Stomach (tissue), 9 donors: ENCODE data around the gene TBC1D10A. TPM values are rescaled to one million over a fixed set of nuclear protein-coding genes. Genes with fewer than 3 reads are reported as not detected.

Experiments
- DNase-seq, 2 donors: peaks; one replicate each; pipeline versions ENCODE4 v3.0.0 to v3.0.0-alpha.2; 2013 to 2019
- H3K27ac ChIP-seq, 5 donors: fragments of 200-600 bp in 4 of 5; sonication (generic) in 4 of 5; one replicate each; pipeline ENCODE4 v1.5.1; 2013 to 2019; ENCODE audit warnings: mild to moderate bottlenecking in 1 of 5, moderate library complexity in 1 of 5
- H3K27me3 ChIP-seq, 3 donors: fragments of 200-600 bp; sonication (generic); one replicate each; pipeline ENCODE4 v1.5.1; 2017 to 2019; ENCODE audit warnings: mixed run types in 1 of 3
- H3K36me3 ChIP-seq, 4 donors: fragments of 200-600 bp; sonication (generic); 1 replicate in 3 of 4; 2 replicates in 1 of 4; pipeline ENCODE4 v1.5.1; 2016 to 2019
- H3K4me1 ChIP-seq, 4 donors: fragments of 200-600 bp; sonication (generic); one replicate each; pipeline ENCODE4 v1.5.1; 2016 to 2019
- H3K4me3 ChIP-seq, 4 donors: fragments of 200-600 bp; sonication (generic) in 3 of 4; one replicate each; pipeline ENCODE4 v1.5.1; 2016 to 2019; ENCODE audit warnings: mild to moderate bottlenecking in 1 of 4
- H3K9me3 ChIP-seq, 4 donors: fragments of 200-600 bp; sonication (generic); one replicate each; pipeline ENCODE4 v1.5.1; 2016 to 2019
- CTCF ChIP-seq, 7 experiments: fragments of 450-650 bp in 4 of 7; fragments of 200-600 bp in 3 of 7; sonication (generic) in 3 of 7; IDR thresholded peaks; one replicate each; pipeline ENCODE4 v1.5.1; 2016 to 2019; ENCODE audit warnings: antibody characterized with exemption in 7 of 7, control low read depth in 2 of 7, mild to moderate bottlenecking in 1 of 7
- EP300 ChIP-seq: sonication (generic); formaldehyde crosslinking; IDR thresholded peaks from one replicate; pipeline ENCODE4 v1.6.1; 2017; ENCODE audit warnings: antibody characterized with exemption
- POLR2A ChIP-seq, 4 donors: fragments of 450-650 bp; IDR thresholded peaks; one replicate each; pipeline ENCODE4 v1.6.1; 2016; ENCODE audit warnings: antibody characterized with exemption in 4 of 4, control low read depth in 2 of 4, mild to moderate bottlenecking in 1 of 4, moderate library complexity in 1 of 4
- POLR2AphosphoS5 ChIP-seq, 3 donors: sonication (generic); formaldehyde crosslinking; IDR thresholded peaks; one replicate each; pipeline ENCODE4 v1.6.1; 2016; ENCODE audit warnings: antibody characterized with exemption in 3 of 3
- WGBS, 5 donors: extraction: QIAGEN DNeasy Blood & Tissue Kit in 3 of 5; methylation state at CpG; one replicate each; pipeline versions ENCODE4 v1.1.5 to v1.1.7; 2013 to 2018; 5-methylcytosine and 5-hydroxymethylcytosine counted together
- intact Hi-C: fragments of 100-400 bp; cut with DNase I; formaldehyde crosslinking; loops from one replicate; pipeline ENCODE4 v1.15.1; 2023; ENCODE audit warnings: low total_unique reads
- polyA plus RNA-seq, 3 donors: library from polyadenylated mRNA; stranded (reverse); fragments of 200-250 nt; gene quantifications; one replicate each; pipeline ENCODE4 v1.2.3, GENCODE V29; 2013
- total RNA-seq, 5 donors: library from RNA; depleted of rRNA; stranded (reverse); fragments of >200 nt; gene quantifications; one replicate each; pipeline versions ENCODE4 v1.1.0 to v1.2.3, GENCODE V29; 2014 to 2016
- donor health status: healthy with polysubstance abuse.
- donor health status: Bipolar disorder and iron deficiency.
- donor health status: healthy.

The TBC1D10A gene
- total and polyA plus RNA-seq, 8 donors = 2.2 to 24.5 (median 18.0) TPM

GRCh38 chr22:30245181-30245984 lies 81.4 kb downstream of the TBC1D10A start:
- Histone ChIP-seq H3K4me1 (peaks cover 7 to 51% (median 34%) of the 10 kb centered on the region in 4 donors), H3K27me3 (peaks cover 0 to 58% (median 15%) of the 10 kb centered on the region in 3 donors), H3K4me3 (peak overlapping the region; percentile 46 to 62 (median 51)), H3K9me3 (no peaks in the 10 kb centered on the region), H3K27ac (peak overlapping the region in 4 of 5 donors; percentile 50 to 78 (median 63)), H3K36me3 (no peaks in the 10 kb centered on the region)
- peak in 1 of 2 donors; percentile 60 for DNase-seq
- TF ChIP-seq POLR2A (IDR thresholded peaks at IDR 0.05) (no peak), EP300 (no peak), CTCF (IDR thresholded peaks at IDR 0.05) (no peak), POLR2AphosphoS5 (IDR thresholded peaks at IDR 0.05) (no peak)
- intact Hi-C loops = no loop called here
- WGBS, 5 donors = 44 to 52% (median 49%) methylated on average over 14 to 15 of the region's 15 CpGs

- Histone ChIP-seq H3K27me3 (peaks cover 0 to 57% (median 15%) of the 10 kb centered on the region in 3 donors), H3K4me1 (peaks cover 5 to 45% (median 33%) of the 10 kb centered on the region in 4 donors), H3K4me3 (no peak overlapping the region), H3K36me3 (no peaks in the 10 kb centered on the region), H3K9me3 (no peaks in the 10 kb centered on the region), H3K27ac (peak overlapping the region in 1 of 5 donors; percentile 71)
- DNase-seq = no peak
- intact Hi-C loops = no loop called here
- WGBS, 5 donors = 93 to 99% (median 97%) methylated on average over 5 of the region's 5 CpGs
- TF ChIP-seq POLR2A (IDR thresholded peaks at IDR 0.05) = no peak
- TF ChIP-seq POLR2AphosphoS5 (IDR thresholded peaks at IDR 0.05) = no peak
- TF ChIP-seq CTCF (IDR thresholded peaks at IDR 0.05) = no peak
Measured at GRCh38 chr22:30244641-30245040, 82.1 kb downstream of the TBC1D10A start.

- Histone ChIP-seq H3K4me3 (no peak overlapping the region), H3K4me1 (peaks cover 3 to 39% (median 29%) of the 10 kb centered on the region in 4 donors), H3K27me3 (peaks cover 0 to 51% (median 15%) of the 10 kb centered on the region in 3 donors), H3K36me3 (no peaks in the 10 kb centered on the region), H3K9me3 (no peaks in the 10 kb centered on the region), H3K27ac (no peak overlapping the region)
- intact Hi-C loops = no loop called here
- no peak for DNase-seq
- TF ChIP-seq POLR2A (IDR thresholded peaks at IDR 0.05) (no peak), EP300 (no peak), CTCF (IDR thresholded peaks at IDR 0.05) (no peak), POLR2AphosphoS5 (IDR thresholded peaks at IDR 0.05) (no peak)
- 89 to 93% (median 93%) methylated on average over 10 of the region's 10 CpGs for WGBS, 5 donors
Measured at GRCh38 chr22:30244066-30244465, 82.7 kb downstream of the TBC1D10A start.

GRCh38 chr22:30243661-30244060 lies 83.1 kb downstream of the TBC1D10A start:
- H3K27me3 ChIP-seq = peaks cover 0 to 47% (median 15%) of the 10 kb centered on the region in 3 donors
- intact Hi-C loops = no loop called here
- no peak for DNase-seq

More at GRCh38 chr22:30243661-30244060, 83.1 kb downstream of the TBC1D10A start:
- Histone ChIP-seq H3K4me1 (peaks cover 0 to 35% (median 25%) of the 10 kb centered on the region in 4 donors), H3K9me3 (no peaks in the 10 kb centered on the region), H3K4me3 (no peak overlapping the region), H3K36me3 (no peaks in the 10 kb centered on the region), H3K27ac (no peak overlapping the region)
- TF ChIP-seq EP300 = no peak
- no peak for TF ChIP-seq CTCF (IDR thresholded peaks at IDR 0.05)
- no peak for TF ChIP-seq POLR2AphosphoS5 (IDR thresholded peaks at IDR 0.05)
- no peak for TF ChIP-seq POLR2A (IDR thresholded peaks at IDR 0.05)
- WGBS, 5 donors = 89 to 96% (median 92%) methylated on average over 6 to 22 of the region's 22 CpGs

Other genes with a start within 250 kb of the TBC1D10A start
- gene HORMAD2, start 246.5 kb downstream of the TBC1D10A start, total RNA-seq = not detected
- not detected for gene HORMAD2, start 246.5 kb downstream of the TBC1D10A start, polyA plus RNA-seq
- gene LIF, start 80.2 kb downstream of the TBC1D10A start, total RNA-seq = 1 to 10 TPM in 3 of 5 donors, not detected in 2; 2.0 to 2.4 (median 2.3) TPM
- gene LIF, start 80.2 kb downstream of the TBC1D10A start, polyA plus RNA-seq = 1 to 10 TPM in 2 of 3 donors, under 1 TPM in 1; 0.35 to 5.0 (median 1.4) TPM
- 1 to 10 TPM in 1 of 5 donors, not detected in 4; 1.3 TPM for gene OSM, start 60.1 kb downstream of the TBC1D10A start, total RNA-seq
- 10 to 100 TPM in 1 of 3 donors, 1 to 10 TPM in 1, under 1 TPM in 1; 0.33 to 22.7 (median 1.1) TPM for gene OSM, start 60.1 kb downstream of the TBC1D10A start, polyA plus RNA-seq
- 10 to 100 TPM in 1 of 5 donors, 1 to 10 TPM in 4; 1.2 to 57.8 (median 3.7) TPM for gene CASTOR1, start 37.4 kb downstream of the TBC1D10A start, total RNA-seq
- gene CASTOR1, start 37.4 kb downstream of the TBC1D10A start, polyA plus RNA-seq = 10 to 100 TPM in 1 of 3 donors, 1 to 10 TPM in 2; 6.6 to 17.0 (median 7.3) TPM
- gene SF3A1, start 30.0 kb upstream of the TBC1D10A start, total RNA-seq = 100 to 1,000 TPM in 1 of 5 donors, 10 to 100 TPM in 4; 30.3 to 316 (median 38.8) TPM
- gene SF3A1, start 30.0 kb upstream of the TBC1D10A start, polyA plus RNA-seq = 10 to 100 TPM; 13.6 to 15.6 (median 15.0) TPM
- 1 to 10 TPM in 3 of 5 donors, under 1 TPM in 1, not detected in 1; 0.73 to 9.0 (median 3.0) TPM for gene CCDC157, start 30.1 kb upstream of the TBC1D10A start, total RNA-seq
- gene CCDC157, start 30.1 kb upstream of the TBC1D10A start, polyA plus RNA-seq = 1 to 10 TPM; 1.7 to 3.7 (median 1.9) TPM
- 10 to 100 TPM in 3 of 5 donors, 1 to 10 TPM in 2; 3.6 to 29.4 (median 15.6) TPM for gene RNF215, start 60.5 kb upstream of the TBC1D10A start, total RNA-seq
- 1 to 10 TPM; 4.1 to 8.4 (median 4.3) TPM for gene RNF215, start 60.5 kb upstream of the TBC1D10A start, polyA plus RNA-seq
- gene SEC14L2, start 70.1 kb upstream of the TBC1D10A start, total RNA-seq = 10 to 100 TPM in 2 of 5 donors, 1 to 10 TPM in 1, not detected in 2; 4.1 to 19.4 (median 17.1) TPM
- 10 to 100 TPM in 1 of 3 donors, 1 to 10 TPM in 2; 9.9 to 10.3 (median 10.0) TPM for gene SEC14L2, start 70.1 kb upstream of the TBC1D10A start, polyA plus RNA-seq
- 10 to 100 TPM in 2 of 5 donors, 1 to 10 TPM in 2, not detected in 1; 1.8 to 14.8 (median 10.2) TPM for gene MTFP1, start 98.8 kb upstream of the TBC1D10A start, total RNA-seq
- gene MTFP1, start 98.8 kb upstream of the TBC1D10A start, polyA plus RNA-seq = 10 to 100 TPM; 15.3 to 45.0 (median 27.4) TPM
- not detected for gene SEC14L3, start 145.1 kb upstream of the TBC1D10A start, total RNA-seq
- not detected for gene SEC14L3, start 145.1 kb upstream of the TBC1D10A start, polyA plus RNA-seq
- 1 to 10 TPM in 1 of 5 donors, not detected in 4; 4.5 TPM for gene SEC14L4, start 178.8 kb upstream of the TBC1D10A start, total RNA-seq
- gene SEC14L4, start 178.8 kb upstream of the TBC1D10A start, polyA plus RNA-seq = under 1 TPM in 2 of 3 donors, not detected in 1; 0.13 to 0.37 TPM
- gene SEC14L6, start 219.8 kb upstream of the TBC1D10A start, total RNA-seq = under 1 TPM in 1 of 5 donors, not detected in 4; 0.58 TPM
- 1 to 10 TPM in 1 of 3 donors, under 1 TPM in 2; 0.68 to 1.4 (median 1.00) TPM for gene SEC14L6, start 219.8 kb upstream of the TBC1D10A start, polyA plus RNA-seq
- gene GAL3ST1, start 247.7 kb upstream of the TBC1D10A start, total RNA-seq = 10 to 100 TPM in 2 of 5 donors, 1 to 10 TPM in 2, under 1 TPM in 1; 0.87 to 48.4 (median 3.5) TPM
- 1 to 10 TPM; 2.9 to 8.9 (median 4.0) TPM for gene GAL3ST1, start 247.7 kb upstream of the TBC1D10A start, polyA plus RNA-seq